Germinal center (tissue), 1 donor: ENCODE results near the gene WIPF2.
"Not testable (repeated sequence)": the region's sequence is repeated elsewhere in the genome, so short reads cannot be mapped to it uniquely, and the experiment has no call there.

ENCODE experiments used
- DNase-seq: peaks from one replicate; pipeline ENCODE4 v3.0.0; 2012; ENCODE audit warnings: mixed read lengths, low spot score

WIPF2 gene

GRCh38 chr17:40298726-40299125, 79.6 kb downstream of the WIPF2 start:
- DNase-seq, result no peak

- not testable (repeated sequence) for DNase-seq
Observed at GRCh38 chr17:40299159-40299757, 80.2 kb downstream of the WIPF2 start.

GRCh38 chr17:40301315-40301714, 82.2 kb downstream of the WIPF2 start:
- no peak for DNase-seq

GRCh38 chr17:40303009-40303657, 84.0 kb downstream of the WIPF2 start:
- peak; percentile 68 for DNase-seq

- no peak for DNase-seq
Observed at GRCh38 chr17:40303708-40304551, 84.8 kb downstream of the WIPF2 start.

- DNase-seq, result not testable (repeated sequence)
Observed at GRCh38 chr17:40304552-40304863, 85.4 kb downstream of the WIPF2 start.

GRCh38 chr17:40304866-40305265, 85.8 kb downstream of the WIPF2 start:
- not testable (repeated sequence) for DNase-seq

- no peak for DNase-seq
Observed at GRCh38 chr17:40306395-40306794, 87.3 kb downstream of the WIPF2 start.

- no peak for DNase-seq
Observed at GRCh38 chr17:40307001-40307730, 88.1 kb downstream of the WIPF2 start.

- DNase-seq, result no peak
Observed at GRCh38 chr17:40307740-40308239, 88.7 kb downstream of the WIPF2 start.

GRCh38 chr17:40309031-40309948, 90.2 kb downstream of the WIPF2 start, which contains the start of gene RARA:
Gene RARA, plus strand, starts transcription at chr17:40309180. Its CDS starts 22,039 bp downstream, at chr17:40331219.
- DNase-seq, result no peak

GRCh38 chr17:40309949-40310510, 90.9 kb downstream of the WIPF2 start:
- DNase-seq, result no peak

- DNase-seq, result no peak
Observed at GRCh38 chr17:40310882-40311391, 91.8 kb downstream of the WIPF2 start.

- DNase-seq, result no peak
Observed at GRCh38 chr17:40311575-40311974, 92.5 kb downstream of the WIPF2 start.

- DNase-seq, result no peak
Observed at GRCh38 chr17:40312131-40312731, 93.1 kb downstream of the WIPF2 start.

- no peak for DNase-seq
Observed at GRCh38 chr17:40312893-40313667, 94.0 kb downstream of the WIPF2 start.

- no peak for DNase-seq
Observed at GRCh38 chr17:40313668-40314583, 94.8 kb downstream of the WIPF2 start.

- DNase-seq, result no peak
Observed at GRCh38 chr17:40314584-40314956, 95.5 kb downstream of the WIPF2 start.
